ENCODE data around the gene CORO2B.

GRCh38 chr15:68776477-68777270, 197.9 kb downstream of the CORO2B start:
- no peak for TF ChIP-seq EZH2 (IDR thresholded peaks at IDR 0.05; ENCODE audit: borderline replicate concordance, low read depth, low read length, poor library complexity, severe bottlenecking)
- TF ChIP-seq, protein P1, sequence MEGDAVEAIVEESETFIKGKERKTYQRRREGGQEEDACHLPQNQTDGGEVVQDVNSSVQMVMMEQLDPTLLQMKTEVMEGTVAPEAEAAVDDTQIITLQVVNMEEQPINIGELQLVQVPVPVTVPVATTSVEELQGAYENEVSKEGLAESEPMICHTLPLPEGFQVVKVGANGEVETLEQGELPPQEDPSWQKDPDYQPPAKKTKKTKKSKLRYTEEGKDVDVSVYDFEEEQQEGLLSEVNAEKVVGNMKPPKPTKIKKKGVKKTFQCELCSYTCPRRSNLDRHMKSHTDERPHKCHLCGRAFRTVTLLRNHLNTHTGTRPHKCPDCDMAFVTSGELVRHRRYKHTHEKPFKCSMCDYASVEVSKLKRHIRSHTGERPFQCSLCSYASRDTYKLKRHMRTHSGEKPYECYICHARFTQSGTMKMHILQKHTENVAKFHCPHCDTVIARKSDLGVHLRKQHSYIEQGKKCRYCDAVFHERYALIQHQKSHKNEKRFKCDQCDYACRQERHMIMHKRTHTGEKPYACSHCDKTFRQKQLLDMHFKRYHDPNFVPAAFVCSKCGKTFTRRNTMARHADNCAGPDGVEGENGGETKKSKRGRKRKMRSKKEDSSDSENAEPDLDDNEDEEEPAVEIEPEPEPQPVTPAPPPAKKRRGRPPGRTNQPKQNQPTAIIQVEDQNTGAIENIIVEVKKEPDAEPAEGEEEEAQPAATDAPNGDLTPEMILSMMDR (conservative IDR thresholded peaks at IDR 0.05; ENCODE audit: low read depth, low read length), result no peak

Measured in A673 (cell line).